Neural crest cell (in vitro differentiated cells): ENCODE results near the gene UNC5CL. TPM values are rescaled to one million over a fixed set of nuclear protein-coding genes. Genes with fewer than 3 reads are reported as not detected.

Source experiments
- DNase-seq: peaks from one replicate; pipeline ENCODE4 v3.0.0; 2021; ENCODE audit warnings: low read depth, mixed read lengths, low spot score
- H3K27ac Mint-ChIP-seq: one replicate; pipeline ENCODE4 v1.8.0; 2021; ENCODE audit warnings: mild to moderate bottlenecking, mixed read lengths; ENCODE audit not compliant: unreplicated experiment
- H3K27me3 Mint-ChIP-seq: 2 replicates; pipeline ENCODE4 v1.8.0; 2021; ENCODE audit warnings: low read depth, mild to moderate bottlenecking, mixed read lengths
- H3K36me3 Mint-ChIP-seq: 2 replicates; pipeline ENCODE4 v1.8.0; 2021; ENCODE audit warnings: low read depth, mild to moderate bottlenecking, mixed read lengths
- H3K4me1 Mint-ChIP-seq: 2 replicates; pipeline ENCODE4 v1.8.0; 2021; ENCODE audit warnings: mixed read lengths
- H3K4me3 Mint-ChIP-seq: one replicate; pipeline ENCODE4 v1.8.0; 2021; ENCODE audit warnings: mild to moderate bottlenecking, mixed read lengths
- H3K9me3 Mint-ChIP-seq: 2 replicates; pipeline ENCODE4 v1.8.0; 2021; ENCODE audit warnings: mixed read lengths
- CTCF ChIP-seq: fragments of 200-600 bp; sonication (generic); conservative IDR thresholded peaks from 2 replicates; pipeline ENCODE4 v1.5.0; 2021; ENCODE audit warnings: antibody characterized with exemption, mild to moderate bottlenecking
- total RNA-seq: library from RNA; stranded (reverse); gene quantifications from 2 replicates; pipeline ENCODE4 v1.2.1, GENCODE V29; 2021

The UNC5CL gene
- total RNA-seq, 1 donor from 2014 or later: 1.5 TPM

- DNase-seq: no peak
- H3K4me1 Mint-ChIP-seq: peaks cover 6% of the 10 kb centered on the region
- no peaks in the 10 kb centered on the region for H3K27me3 Mint-ChIP-seq
- H3K9me3 Mint-ChIP-seq: no peaks in the 10 kb centered on the region
- H3K4me3 Mint-ChIP-seq: no peak overlapping the region
- H3K27ac Mint-ChIP-seq: no peak overlapping the region
- no peak for TF ChIP-seq CTCF
- H3K36me3 Mint-ChIP-seq: no peaks in the 10 kb centered on the region
Measured at GRCh38 chr6:40983752-40984151, 55.3 kb downstream of the UNC5CL start.

DNA sequence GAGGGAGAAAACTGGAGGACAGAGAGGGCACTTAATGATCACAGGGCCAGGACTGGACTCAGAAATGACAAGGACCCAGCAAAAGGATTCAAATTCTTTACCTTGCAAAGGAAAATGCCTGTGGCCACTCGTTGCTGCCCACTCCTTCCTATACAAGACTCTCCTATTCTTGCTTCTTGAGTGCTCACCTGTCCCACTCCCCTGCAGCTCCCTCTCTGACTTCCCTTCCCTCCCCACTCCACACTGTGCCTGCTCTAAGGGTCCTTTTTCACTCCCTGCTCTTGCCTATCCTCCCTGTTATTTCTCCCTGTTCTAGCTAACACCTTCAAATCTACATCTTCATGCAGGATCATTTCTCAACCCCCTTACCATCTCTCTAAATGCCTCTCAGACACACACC lies 56.1 kb downstream of the UNC5CL start:
- no peak for TF ChIP-seq CTCF
- H3K27ac Mint-ChIP-seq: peak overlapping the region; percentile 44

GRCh38 chr6:40978687-40979289 lies 60.2 kb downstream of the UNC5CL start:
- DNase-seq: no peak
- no peak for TF ChIP-seq CTCF
- Mint-ChIP-seq H3K4me1 (peaks cover 6% of the 10 kb centered on the region), H3K36me3 (no peaks in the 10 kb centered on the region), H3K27me3 (peaks cover 17% of the 10 kb centered on the region), H3K4me3 (no peak overlapping the region), H3K9me3 (peaks cover 14% of the 10 kb centered on the region), H3K27ac (no peak overlapping the region)

More for the DNA sequence above, 56.1 kb downstream of the UNC5CL start:
- DNase-seq: no peak
- H3K36me3 Mint-ChIP-seq: no peaks in the 10 kb centered on the region
- no peaks in the 10 kb centered on the region for H3K27me3 Mint-ChIP-seq
- H3K9me3 Mint-ChIP-seq: no peaks in the 10 kb centered on the region
- H3K4me1 Mint-ChIP-seq: peaks cover 6% of the 10 kb centered on the region
- no peak overlapping the region for H3K4me3 Mint-ChIP-seq

DNA sequence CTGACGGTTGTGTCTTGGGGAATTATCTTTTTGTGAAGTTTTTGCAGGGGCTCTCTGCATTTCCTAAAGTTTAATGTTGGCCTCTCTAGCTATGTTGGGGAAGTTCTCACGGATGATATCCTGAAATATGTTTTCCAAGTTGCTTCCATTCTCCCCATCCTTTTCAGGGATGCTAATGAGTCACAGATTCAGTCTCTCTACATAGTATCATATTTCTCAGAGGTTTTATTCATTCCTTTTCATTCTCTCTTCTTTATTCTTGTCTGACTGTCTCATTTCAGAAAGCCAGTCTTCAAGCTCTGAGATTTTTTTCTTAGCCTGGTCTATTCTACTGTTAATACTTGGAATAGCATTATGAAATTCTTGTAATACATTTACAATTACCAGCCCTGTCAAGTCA lies 61.3 kb downstream of the UNC5CL start:
- peaks cover 6% of the 10 kb centered on the region for H3K4me1 Mint-ChIP-seq
- H3K36me3 Mint-ChIP-seq: no peaks in the 10 kb centered on the region
- no peak for DNase-seq
- no peak overlapping the region for H3K4me3 Mint-ChIP-seq
- TF ChIP-seq CTCF: no peak
- H3K27me3 Mint-ChIP-seq: peaks cover 17% of the 10 kb centered on the region
- H3K27ac Mint-ChIP-seq: no peak overlapping the region
- H3K9me3 Mint-ChIP-seq: peaks cover 14% of the 10 kb centered on the region

DNA sequence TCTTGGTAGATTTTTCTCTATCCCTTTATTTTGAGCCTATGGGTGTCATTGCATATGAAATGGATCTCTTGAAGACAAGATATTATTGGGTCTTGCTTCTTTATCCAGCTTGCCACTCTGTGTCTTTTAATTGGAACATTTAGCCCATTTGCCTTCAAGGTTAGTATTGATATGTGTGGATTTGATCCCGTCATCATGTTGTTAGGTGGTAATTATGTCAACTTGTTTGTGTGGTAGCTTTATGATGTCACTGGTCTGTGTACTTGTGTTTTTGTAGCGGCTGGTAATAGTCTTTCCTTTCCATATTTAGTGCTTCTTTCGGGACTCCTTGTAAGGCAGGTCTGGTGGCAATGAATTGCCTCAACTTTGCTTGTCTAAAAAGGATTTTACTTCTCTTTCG lies 61.9 kb downstream of the UNC5CL start:
- Mint-ChIP-seq H3K4me1 (peaks cover under 1% of the 10 kb centered on the region), H3K27ac (no peak overlapping the region), H3K27me3 (peaks cover 17% of the 10 kb centered on the region), H3K9me3 (peaks cover 14% of the 10 kb centered on the region), H3K4me3 (no peak overlapping the region), H3K36me3 (no peaks in the 10 kb centered on the region)
- DNase-seq: no peak
- TF ChIP-seq CTCF: no peak

Other genes starting within 250 kb of the UNC5CL start
- gene TSPO2, start 3.2 kb upstream of the UNC5CL start, total RNA-seq: not detected in 2 replicates
- gene APOBEC2, start 14.0 kb upstream of the UNC5CL start, total RNA-seq: not detected in 2 replicates
- gene OARD1, start 33.1 kb upstream of the UNC5CL start, total RNA-seq: 32.8 and 32.9 TPM in 2 replicates
- 59.7 and 61.4 TPM in 2 replicates for gene NFYA, start 33.8 kb upstream of the UNC5CL start, total RNA-seq
- not detected in 2 replicates for gene TREML1, start 115.1 kb upstream of the UNC5CL start, total RNA-seq
- gene TREM2, start 123.9 kb upstream of the UNC5CL start, total RNA-seq: not detected in 2 replicates
- not detected in 2 replicates for gene TREML2, start 161.9 kb upstream of the UNC5CL start, total RNA-seq
- gene TREML4, start 189.1 kb upstream of the UNC5CL start, total RNA-seq: not detected in 2 replicates
- gene TREM1, start 247.5 kb upstream of the UNC5CL start, total RNA-seq: not detected in 2 replicates